ENCODE measurements around the gene RABL2A.
"Not testable (repeated sequence)": the region's sequence is repeated elsewhere in the genome, so short reads cannot be mapped to it uniquely, and the experiment has no call there.

Gene RABL2A

DNA sequence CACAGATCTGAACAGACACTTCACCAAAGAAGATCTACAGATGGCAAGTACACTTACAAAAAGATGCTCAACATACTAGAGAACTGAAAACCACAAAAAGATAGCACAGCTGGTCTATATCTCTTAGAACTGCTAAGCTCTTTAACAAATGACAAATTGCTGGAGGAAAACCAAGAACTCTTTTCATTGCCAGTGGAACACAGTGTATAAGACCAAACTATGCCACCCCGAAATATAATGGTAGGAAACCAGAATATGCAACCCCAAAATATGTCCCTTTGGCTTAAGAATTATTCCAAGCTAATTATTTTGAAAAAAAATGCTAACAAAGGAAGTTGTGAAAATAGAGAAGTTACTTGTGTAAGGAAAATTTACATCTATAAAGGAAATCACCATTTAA, 21.0 kb upstream of the RABL2A start:
- in situ Hi-C loops (cut with MboI; ENCODE audit: low sequenced_read_pairs) = not testable (repeated sequence)

DNA sequence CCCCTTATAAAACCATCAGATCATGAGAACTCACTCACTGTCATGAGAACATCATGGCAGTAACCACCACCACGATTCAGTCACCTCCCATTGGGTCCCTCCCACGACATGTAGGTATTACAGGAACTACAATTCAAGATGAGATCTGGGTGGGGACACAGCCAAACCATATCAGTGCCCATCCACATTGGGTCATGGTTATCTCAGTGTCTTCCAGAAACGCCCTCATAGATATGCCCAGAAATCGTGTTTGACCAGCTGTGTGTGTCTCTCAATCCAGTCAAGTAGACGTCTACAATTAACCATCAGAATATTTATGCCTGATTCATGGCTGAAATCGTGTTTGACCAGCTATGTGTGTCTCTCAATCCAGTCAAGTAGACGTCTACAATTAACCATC, 17.2 kb upstream of the RABL2A start:
- in situ Hi-C loops (cut with MboI; ENCODE audit: low sequenced_read_pairs) = not testable (repeated sequence)

DNA sequence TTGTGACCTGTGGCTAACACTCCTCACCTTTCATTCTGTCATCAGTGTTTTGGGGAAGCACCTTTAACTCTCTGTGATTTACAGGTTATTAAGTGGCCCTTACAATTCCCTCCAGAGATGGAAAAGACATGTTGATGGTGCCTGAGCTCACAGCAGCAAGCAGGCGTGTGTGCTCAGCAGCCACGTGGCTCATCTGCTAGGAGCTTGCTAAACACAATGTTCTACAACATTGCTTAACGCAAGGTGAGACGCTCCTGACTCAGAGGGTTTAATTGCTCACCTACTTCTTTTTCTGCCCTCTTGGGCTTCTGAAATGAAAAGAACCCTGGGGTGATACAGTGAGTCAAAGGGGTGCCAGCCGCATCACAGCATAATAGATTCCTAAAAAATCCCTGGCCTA, 6.1 kb upstream of the RABL2A start:
- in situ Hi-C loops (cut with MboI; ENCODE audit: low sequenced_read_pairs) = not testable (repeated sequence)

DNA sequence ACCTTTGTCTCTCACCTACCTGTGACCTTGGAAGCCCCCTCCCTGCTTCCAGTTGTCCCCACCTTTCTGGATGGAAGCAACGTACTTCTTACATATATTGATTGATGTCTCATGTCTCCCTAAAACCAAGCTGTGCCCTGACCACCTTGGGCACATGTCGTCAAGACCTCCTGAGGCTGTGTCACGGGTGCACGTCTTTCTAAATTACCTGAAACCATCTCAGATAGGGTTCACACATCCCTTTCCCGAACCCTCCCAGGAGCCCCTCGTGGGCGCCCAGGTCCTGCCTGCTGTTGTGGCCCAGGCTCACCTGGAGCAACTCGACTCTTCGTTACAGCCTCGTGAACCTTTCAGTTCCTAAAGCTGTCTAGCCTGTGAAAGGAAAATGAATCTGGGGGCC, 1.2 kb upstream of the RABL2A start:
- in situ Hi-C loops (cut with MboI; ENCODE audit: low sequenced_read_pairs) = not testable (repeated sequence)

DNA sequence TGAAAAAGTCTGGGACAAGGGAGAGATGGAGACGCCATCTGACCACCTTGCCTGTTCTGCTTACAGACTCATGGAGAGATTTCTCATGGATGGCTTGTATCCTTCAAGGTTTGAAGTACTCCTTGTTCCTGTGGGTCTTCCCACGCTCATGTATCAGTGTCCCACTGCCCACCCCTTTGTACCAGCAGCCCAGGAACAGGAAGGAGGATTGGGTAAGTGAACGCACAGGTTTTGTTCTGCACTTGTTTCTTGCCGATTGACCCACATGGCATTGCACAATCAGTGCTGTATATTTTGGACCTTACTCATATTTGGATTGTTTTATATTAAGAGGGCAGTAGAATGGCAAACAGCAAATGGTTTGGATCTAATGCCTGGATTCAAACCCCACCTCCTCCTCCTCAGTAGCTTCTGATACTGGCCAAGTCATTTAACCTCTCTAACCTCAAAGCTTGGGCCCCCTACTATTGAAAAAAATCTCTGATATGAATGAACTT, 5.8 kb downstream of the RABL2A start:
- in situ Hi-C loops (cut with MboI; ENCODE audit: low sequenced_read_pairs) = not testable (repeated sequence)

DNA sequence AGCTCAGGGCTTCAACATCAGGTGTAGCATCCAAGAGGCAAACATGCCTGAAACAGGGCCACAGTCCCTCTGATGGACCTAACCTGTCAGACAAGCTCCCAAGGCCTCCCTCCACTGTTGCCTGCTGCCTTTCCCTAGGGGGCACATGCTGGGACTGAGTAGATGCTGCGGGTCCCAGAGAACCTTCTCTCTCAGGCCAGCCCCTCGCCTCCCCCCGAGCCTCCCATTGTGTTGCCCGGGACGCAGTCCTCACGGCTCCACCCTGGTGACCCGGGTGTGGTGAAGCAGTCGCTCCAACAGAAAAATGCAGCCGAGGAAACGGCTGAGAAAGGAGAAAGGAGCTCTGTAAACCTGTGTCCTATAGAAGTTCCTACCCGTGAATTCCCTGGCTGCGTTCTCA, 8.3 kb downstream of the RABL2A start:
- in situ Hi-C loops (cut with MboI; ENCODE audit: low sequenced_read_pairs) = not testable (repeated sequence)

DNA sequence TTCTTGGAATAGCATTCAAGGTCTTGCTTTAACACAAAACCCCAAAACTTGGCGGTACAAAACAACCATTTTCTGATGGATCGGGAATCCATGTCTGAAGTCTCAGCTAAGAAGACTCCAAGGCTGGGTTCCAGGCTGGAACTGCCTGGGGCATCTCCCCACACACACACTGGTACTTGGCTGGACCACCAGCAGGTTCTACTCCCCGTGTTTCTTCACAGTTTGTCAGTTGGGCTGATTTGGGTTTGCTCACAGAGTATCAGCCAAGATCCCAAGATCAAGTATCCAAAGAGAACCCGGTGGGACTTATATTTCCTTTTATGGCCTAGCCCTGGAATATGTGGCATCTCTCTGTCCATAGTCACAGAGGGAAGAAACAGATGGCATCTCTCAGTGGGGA, 9.2 kb downstream of the RABL2A start:
- in situ Hi-C loops (cut with MboI; ENCODE audit: low sequenced_read_pairs) = not testable (repeated sequence)

DNA sequence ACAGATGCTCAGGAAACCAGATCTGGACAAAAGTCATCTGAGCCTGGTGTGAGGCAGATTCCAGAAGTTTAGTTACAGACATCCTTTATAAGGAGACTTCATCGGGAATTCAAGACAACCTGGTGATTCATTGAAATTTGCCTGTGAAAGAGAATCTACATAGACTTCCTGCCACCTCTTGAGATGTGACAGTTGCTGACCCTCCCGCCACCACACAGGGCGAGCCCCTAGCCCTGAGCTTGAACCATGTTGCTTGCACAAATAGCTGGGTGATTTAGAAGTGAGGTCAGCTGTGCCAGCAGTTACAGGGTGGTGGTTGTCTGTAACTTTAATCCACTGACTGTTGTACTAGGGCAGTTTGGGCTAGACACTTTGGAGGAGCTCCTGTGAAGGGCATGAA, 11.0 kb downstream of the RABL2A start:
- in situ Hi-C loops (cut with MboI; ENCODE audit: low sequenced_read_pairs) = not testable (repeated sequence)

DNA sequence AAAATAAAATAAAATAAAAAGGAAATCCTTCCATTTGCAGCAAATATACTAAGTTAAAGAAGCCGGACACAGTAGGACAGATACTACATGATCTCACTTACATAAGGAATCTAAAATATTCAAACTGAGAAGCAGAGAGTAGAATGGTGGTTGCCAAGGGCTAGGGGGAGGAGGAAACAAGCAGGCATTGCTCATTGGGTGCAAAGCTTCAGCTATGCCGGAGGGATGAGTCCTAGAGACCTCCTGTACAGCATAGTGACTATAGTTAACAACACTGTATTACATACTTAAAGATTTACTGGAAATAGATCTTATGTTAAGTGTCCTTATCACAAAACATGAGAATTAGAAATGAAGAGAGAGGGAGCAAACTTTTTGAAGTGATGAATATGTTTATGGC, 19.2 kb downstream of the RABL2A start:
- in situ Hi-C loops (cut with MboI; ENCODE audit: low sequenced_read_pairs) = not testable (repeated sequence)

DNA sequence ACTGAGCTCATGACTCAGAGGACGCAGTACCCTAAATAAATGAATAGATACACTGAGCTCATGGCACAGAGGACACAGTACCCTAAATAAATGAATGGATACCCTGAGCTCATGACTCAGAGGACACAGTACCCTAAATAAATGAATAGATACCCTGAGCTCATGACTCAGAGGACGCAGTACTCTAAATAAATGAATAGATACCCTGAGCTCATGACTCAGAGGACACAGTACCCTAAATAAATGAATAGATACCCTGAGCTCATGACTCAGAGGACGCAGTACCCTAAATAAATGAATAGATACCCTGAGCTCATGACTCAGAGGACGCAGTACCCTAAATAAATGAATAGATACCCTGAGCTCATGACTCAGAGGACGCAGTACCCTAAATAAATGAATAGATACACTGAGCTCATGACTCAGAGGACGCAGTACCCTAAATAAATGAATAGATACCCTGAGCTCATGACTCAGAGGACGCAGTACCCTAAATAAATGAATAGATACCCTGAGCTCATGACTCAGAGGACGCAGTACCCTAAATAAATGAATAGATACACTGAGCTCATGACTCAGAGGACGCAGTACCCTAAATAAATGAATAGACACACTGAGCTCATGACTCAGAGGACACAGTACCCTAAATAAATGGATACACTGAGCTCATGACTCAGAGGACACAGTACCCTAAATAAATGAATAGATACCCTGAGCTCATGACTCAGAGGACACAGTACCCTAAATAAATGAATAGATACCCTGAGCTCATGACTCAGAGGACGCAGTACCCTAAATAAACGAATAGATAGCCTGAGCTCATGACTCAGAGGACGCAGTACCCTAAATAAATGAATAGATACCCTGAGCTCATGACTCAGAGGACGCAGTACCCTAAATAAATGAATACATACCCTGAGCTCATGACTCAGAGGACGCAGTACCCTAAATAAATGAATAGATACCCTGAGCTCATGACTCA, 24.1 kb downstream of the RABL2A start:
- in situ Hi-C loops (cut with MboI; ENCODE audit: low sequenced_read_pairs) = not testable (repeated sequence)

DNA sequence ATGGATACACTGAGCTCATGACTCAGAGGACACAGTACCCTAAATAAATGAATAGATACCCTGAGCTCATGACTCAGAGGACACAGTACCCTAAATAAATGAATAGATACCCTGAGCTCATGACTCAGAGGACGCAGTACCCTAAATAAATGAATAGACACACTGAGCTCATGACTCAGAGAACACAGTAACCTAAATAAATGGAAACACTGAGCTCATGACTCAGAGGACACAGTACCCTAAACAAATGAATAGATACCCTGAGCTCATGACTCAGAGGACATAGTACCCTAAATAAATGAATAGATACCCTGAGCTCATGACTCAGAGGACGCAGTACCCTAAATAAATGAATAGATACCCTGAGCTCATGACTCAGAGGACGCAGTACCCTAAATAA, 25.5 kb downstream of the RABL2A start:
- in situ Hi-C loops (cut with MboI; ENCODE audit: low sequenced_read_pairs) = not testable (repeated sequence)

DNA sequence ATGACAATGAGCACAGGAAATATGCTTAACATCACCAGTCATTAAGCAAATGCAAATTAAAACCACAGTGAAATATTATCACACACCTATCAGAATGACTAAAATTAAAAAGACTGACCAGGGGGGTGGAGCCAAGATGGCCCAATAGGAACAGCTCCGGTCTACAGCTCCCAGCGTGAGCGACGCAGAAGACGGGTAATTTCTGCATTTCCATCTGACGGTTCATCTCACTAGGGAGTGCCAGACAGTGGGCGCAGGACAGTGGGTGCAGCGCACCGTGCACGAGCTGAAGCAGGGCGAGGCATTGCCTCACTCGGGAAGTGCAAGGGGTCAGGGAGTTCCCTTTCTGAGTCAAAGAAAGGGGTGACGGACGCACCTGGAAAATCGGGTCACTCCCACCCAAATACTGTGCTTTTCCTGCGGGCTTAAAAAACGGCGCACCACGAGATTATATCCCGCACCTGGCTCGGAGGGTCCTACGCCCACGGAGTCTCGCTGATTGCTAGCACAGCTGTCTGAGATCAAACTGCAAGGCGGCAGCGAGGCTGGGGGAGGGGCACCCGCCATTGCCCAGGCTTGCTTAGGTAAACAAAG, 29.1 kb downstream of the RABL2A start:
- in situ Hi-C loops (cut with MboI; ENCODE audit: low sequenced_read_pairs) = not testable (repeated sequence)

DNA sequence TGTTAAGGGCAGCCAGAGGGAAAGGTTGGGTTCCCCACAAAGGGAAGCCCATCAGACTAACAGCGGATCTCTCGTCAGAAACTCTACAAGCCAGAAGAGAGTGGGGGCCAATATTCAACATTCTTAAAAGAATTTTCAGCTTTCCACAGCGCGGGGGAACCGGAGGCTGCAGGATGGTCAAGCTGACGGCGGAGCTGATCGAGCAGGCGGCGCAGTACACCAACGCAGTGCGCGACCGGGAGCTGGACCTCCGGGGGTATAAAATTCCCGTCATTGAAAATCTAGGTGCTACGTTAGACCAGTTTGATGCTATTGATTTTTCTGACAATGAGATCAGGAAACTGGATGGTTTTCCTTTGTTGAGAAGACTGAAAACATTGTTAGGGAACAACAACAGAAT, 30.7 kb downstream of the RABL2A start:
- in situ Hi-C loops (cut with MboI; ENCODE audit: low sequenced_read_pairs) = not testable (repeated sequence)

DNA sequence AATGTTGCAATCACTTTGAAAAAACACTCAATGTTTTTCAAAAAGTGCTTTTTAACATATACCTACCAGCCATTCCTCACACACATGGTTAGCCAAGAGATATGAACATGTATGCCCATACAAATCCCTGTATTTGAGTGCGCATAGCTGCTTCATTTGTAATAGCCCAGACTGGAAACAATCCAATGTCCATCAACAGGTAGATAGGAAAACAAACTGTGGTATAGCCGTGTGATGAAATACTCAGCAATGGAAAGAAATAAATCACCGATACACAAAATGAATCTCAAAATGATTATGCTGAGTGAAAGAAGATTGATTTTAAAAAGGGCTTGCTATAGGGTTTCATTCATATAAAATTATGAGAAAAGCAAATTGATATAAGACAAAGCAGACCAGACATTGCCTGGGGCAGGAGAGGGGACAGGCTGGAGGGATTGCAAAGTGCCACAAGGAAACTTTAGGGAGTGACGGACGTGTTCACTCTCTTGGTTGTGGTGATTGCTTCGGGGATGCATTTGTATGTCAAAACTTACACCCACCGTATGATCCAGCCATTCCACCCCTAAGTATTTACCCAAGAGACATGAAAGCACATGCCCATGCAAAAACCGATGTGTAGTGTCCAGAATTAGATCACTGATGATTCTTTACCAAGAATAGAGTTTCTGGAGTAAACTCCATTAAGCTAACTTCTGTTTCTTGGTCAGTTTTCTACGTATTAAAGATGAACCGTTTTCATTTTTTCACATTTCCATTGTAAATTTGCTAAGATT, 36.4 kb downstream of the RABL2A start:
- in situ Hi-C loops (cut with MboI; ENCODE audit: low sequenced_read_pairs) = not testable (repeated sequence)

DNA sequence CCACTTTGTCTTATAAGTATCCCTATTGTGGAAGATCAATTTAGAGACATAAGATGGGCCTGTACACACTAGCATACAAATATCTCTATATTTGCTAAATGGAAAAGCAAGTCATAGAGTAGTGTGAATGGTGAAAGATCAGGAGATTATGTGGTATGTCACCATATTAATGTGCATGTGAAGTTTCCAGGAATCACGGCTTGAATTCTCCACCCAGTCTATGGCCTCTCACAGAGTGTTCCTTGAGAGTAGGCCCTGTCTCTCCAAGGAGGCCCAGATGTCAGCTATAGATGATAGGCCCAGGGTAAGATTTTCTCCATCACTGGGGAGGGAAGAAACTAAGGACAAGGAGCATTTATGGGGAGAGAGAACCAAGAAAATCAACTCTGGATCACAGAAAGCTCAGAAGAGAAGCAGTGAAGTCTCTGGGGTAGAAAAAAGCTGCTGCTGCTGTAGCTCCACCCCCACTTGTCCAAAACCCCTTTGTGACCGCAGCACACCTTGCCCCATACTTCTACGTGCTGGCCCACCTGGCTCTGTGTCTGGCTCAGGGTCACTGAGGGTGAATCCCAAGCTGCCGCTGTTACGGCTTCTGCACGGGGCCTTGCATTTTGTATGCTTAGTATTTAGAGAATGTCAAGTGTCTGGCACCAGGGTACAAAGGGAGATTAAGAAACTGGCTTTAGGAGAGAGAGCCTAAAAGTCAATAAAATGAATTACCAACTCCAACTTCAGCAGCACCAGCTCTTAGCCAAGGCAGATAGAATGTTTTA, 37.9 kb downstream of the RABL2A start:
- in situ Hi-C loops (cut with MboI; ENCODE audit: low sequenced_read_pairs) = not testable (repeated sequence)

DNA sequence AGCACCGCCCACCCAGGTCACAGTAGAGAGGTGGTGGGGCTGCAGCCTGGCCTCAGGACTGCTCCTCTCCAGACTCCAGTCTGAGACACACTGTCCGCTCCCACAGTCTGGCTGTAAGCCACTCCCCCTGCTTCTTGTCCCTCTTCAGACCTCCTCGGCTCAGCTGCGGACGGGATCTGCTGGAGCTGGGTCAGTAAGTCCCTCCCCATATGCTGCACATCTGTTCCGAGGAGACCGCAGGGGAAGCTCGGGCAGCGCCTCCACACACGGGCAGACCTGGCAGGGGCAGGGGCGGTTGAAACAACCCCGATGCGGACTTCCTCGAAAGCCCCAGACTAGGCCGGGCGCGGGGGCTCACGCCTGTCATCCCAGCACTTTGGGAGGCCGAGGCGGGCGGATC, 41.9 kb downstream of the RABL2A start:
- in situ Hi-C loops (cut with MboI; ENCODE audit: low sequenced_read_pairs) = not testable (repeated sequence)

DNA sequence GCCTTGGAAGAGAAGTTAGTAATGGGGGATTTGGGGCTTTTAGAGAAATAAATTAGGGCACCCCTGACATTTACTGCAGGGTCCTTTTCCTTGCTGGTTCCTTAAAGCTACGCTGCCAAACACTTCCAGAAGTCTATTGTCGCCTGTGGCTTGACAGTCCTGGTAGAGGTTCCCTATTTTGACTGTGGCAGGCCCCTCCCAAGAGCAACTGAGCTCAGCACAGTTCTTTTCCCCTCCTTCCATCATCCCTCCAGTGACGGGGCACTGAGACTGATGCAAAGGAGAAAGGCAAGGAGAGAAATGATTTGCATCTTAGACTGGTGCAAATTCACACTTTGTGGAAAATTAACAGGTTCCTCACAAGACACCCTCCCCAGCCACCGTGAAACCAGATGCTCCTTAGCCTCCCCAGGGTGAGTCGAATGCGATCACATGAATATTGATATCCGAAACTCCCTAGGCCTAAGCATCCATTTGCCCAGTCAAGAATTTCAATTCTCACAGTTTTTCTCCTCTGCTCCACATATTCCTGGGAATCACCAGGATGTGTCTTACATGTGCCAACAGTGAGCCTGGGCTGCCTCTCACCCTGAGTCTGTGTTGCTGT, 45.4 kb downstream of the RABL2A start:
- in situ Hi-C loops (cut with MboI; ENCODE audit: low sequenced_read_pairs) = no loop called here

DNA sequence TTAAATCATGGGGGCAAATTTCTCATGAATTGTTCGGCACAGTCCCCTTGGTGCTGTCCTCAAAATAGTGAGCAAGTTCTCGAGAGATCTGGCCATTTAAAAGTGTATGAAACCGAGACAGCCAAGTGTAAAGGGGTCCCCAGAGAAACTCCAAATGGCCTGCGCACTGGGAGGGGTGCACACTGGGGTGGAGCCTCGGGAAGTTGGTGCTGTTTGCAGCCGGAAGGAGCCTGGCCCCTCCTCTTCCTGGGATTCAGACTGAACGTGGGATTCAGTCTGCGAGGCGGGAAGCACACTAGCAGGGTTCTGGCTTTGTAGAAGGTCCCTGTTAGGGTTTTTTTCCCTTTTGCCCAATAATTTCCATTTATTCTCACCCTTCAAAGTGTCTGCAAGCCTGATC, 48.8 kb downstream of the RABL2A start:
- in situ Hi-C loops (cut with MboI; ENCODE audit: low sequenced_read_pairs) = no loop called here

DNA sequence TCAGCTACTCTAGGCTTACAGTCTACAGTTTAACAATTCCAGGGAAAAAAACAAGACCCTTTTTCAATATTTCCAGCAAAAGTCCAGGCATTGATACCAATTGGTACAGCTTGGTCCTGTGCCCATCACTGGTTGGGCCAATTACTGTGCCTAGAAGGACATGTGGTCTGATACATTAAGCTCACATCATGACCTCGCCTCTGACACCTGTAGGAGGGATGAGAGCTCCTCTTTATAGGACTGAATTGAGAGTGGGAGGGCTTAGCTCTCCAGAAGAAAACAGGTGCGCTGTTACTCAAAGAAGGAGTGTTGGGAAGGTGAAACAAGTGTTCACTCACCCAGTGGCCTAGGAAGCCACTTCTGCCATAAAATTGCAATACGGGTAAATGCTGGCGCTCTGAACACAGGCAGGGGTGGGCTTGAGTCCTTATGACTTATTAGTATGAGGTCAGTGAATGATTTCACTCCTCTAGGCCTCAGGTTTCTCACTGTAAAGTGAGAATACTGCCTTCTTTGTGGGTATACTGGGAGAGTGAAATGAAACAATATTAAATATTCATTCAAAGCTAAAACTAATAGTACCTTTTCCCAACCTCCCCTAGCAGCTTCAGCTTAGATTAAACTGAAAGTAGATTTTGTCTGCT, 49.7 kb downstream of the RABL2A start:
- in situ Hi-C loops (cut with MboI; ENCODE audit: low sequenced_read_pairs) = no loop called here

DNA sequence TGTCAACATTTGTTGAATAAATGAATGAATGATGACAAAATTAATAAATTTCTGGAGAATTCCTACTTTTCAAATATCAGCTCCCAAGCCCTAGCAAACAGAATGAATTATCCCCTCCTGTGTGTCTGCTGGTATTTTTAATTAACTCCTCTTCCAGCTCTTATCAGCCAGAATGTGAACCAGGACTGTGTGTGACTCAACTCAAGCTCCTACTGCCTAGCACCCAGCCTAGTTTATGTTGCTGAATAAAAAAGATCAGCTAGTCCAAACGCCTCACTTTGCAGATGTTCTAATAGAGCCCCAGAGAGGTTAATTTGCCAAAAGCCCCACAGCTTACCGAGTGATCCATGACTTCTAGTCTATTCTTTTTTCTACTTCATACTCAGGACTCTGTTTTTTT, 50.3 kb downstream of the RABL2A start:
- in situ Hi-C loops (cut with MboI; ENCODE audit: low sequenced_read_pairs) = no loop called here

Data from HL-60/S4 treated with phorbol 12-myristate 13-acetate at 8.2 ng/mL for 4 days and 3 days (cell line).